C4-2B (cell line): ENCODE results near the gene OR1F1.

Experiments used
- ZFX ChIP-seq: fragments of 450-650 bp; IDR thresholded peaks from 2 replicates; pipeline ENCODE4 v1.6.1; 2017
- TF ChIP-seq, protein P1 (sequence below): fragments of 450-650 bp; conservative IDR thresholded peaks from 2 replicates; pipeline ENCODE4 v1.5.1; 2017; ENCODE audit warnings: mild to moderate bottlenecking

DNA sequence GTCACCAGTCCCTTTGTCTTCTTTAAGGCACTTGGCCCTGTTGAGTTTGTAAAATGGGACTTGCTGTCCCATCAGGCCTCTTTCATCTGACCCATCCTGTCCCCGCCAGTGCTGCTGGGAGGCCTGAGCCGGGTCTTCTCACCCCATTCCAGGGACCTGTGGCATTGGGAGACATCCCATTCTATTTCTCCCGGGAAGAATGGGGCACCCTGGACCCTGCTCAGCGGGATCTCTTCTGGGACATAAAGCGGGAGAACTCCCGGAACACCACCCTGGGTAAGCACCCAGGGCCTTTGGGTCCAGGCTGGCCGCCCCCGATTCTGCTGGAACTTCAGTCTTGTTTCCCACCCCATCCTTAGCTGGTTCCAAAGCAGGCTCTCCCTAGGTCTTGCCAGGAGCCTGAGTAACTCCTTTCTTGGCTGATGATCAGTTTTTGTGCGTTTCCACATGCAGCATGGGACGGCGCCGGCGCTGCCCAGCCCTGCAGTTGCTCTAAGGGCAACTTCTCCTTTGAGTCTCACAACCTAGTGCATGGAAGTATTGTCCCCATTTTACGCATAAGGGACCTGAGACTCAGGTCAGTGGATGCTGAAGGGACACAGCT, 49.1 kb upstream of the OR1F1 start:
- TF ChIP-seq, protein P1, sequence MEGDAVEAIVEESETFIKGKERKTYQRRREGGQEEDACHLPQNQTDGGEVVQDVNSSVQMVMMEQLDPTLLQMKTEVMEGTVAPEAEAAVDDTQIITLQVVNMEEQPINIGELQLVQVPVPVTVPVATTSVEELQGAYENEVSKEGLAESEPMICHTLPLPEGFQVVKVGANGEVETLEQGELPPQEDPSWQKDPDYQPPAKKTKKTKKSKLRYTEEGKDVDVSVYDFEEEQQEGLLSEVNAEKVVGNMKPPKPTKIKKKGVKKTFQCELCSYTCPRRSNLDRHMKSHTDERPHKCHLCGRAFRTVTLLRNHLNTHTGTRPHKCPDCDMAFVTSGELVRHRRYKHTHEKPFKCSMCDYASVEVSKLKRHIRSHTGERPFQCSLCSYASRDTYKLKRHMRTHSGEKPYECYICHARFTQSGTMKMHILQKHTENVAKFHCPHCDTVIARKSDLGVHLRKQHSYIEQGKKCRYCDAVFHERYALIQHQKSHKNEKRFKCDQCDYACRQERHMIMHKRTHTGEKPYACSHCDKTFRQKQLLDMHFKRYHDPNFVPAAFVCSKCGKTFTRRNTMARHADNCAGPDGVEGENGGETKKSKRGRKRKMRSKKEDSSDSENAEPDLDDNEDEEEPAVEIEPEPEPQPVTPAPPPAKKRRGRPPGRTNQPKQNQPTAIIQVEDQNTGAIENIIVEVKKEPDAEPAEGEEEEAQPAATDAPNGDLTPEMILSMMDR: no peak
- TF ChIP-seq ZFX: no peak
